CD14-positive monocyte (primary cell): ENCODE data around the gene FGD3. TPM values are rescaled to one million over a fixed set of nuclear protein-coding genes. Genes with fewer than 3 reads are reported as not detected.

Experiments used
- DNase-seq, 3 donors: peaks; one replicate each; pipeline ENCODE4 v3.0.0-alpha.2; 2011 to 2022
- H2AFZ ChIP-seq: 2 replicates; pipeline ENCODE4 v1.6.0; 2012; ENCODE audit warnings: mild to moderate bottlenecking, low read depth, low read length, inconsistent platforms; ENCODE audit not compliant: insufficient read depth, poor library complexity, severe bottlenecking
- H3K27ac ChIP-seq, 2 donors: 1 replicate in 1 of 2; 2 replicates in 1 of 2; pipeline ENCODE4 v1.5.1; 2012 to 2013; ENCODE audit warnings: low read length in 2 of 2, control low read depth in 1 of 2, inconsistent platforms in 1 of 2, low read depth in 1 of 2, mild to moderate bottlenecking in 1 of 2
- H3K27me3 ChIP-seq, 2 donors: one replicate each; pipeline versions ENCODE4 v1.6.0 to v1.6.1; 2011 to 2013; ENCODE audit warnings: low read length in 2 of 2; ENCODE audit not compliant: control insufficient read depth in 2 of 2, insufficient read depth in 2 of 2
- H3K36me3 ChIP-seq, 2 donors: replicated peaks in 1 of 2; 1 replicate in 1 of 2; 2 replicates in 1 of 2; pipeline versions ENCODE4 v1.5.1 to v1.6.1; 2012 to 2013; ENCODE audit warnings: low read length in 2 of 2, control low read depth in 1 of 2, inconsistent platforms in 1 of 2, mild to moderate bottlenecking in 1 of 2; ENCODE audit not compliant: insufficient read depth in 2 of 2, control insufficient read depth in 1 of 2
- H3K4me1 ChIP-seq, 2 donors: 1 replicate in 1 of 2; 2 replicates in 1 of 2; pipeline versions ENCODE4 v1.5.1 to v1.6.1; 2012 to 2013; ENCODE audit warnings: low read length in 2 of 2, control low read depth in 1 of 2, inconsistent platforms in 1 of 2, mild to moderate bottlenecking in 1 of 2, moderate library complexity in 1 of 2; ENCODE audit not compliant: insufficient read depth in 2 of 2, control insufficient read depth in 1 of 2
- H3K4me2 ChIP-seq: replicated peaks from 2 replicates; pipeline ENCODE3; 2012; ENCODE audit warnings: low read length, moderate library complexity, mild to moderate bottlenecking; ENCODE audit not compliant: poor library complexity, severe bottlenecking; ENCODE audit errors: extremely low read depth
- H3K4me3 ChIP-seq, 3 experiments: fragments of 200-600 bp in 1 of 3; sonication (generic) in 1 of 3; replicated peaks in 1 of 3; 1 replicate in 2 of 3; 2 replicates in 1 of 3; pipeline ENCODE4 v1.5.1; 2011 to 2013; ENCODE audit warnings: low read length in 3 of 3, mild to moderate bottlenecking in 3 of 3, control low read depth in 2 of 3, low read depth in 2 of 3, inconsistent platforms in 1 of 3, moderate library complexity in 1 of 3
- H3K79me2 ChIP-seq: 2 replicates; pipeline ENCODE4 v1.6.0; 2012; ENCODE audit warnings: mild to moderate bottlenecking, control low read depth, inconsistent platforms, low read length, moderate library complexity; ENCODE audit not compliant: insufficient read depth
- H3K9ac ChIP-seq: 2 replicates; pipeline ENCODE4 v1.6.0; 2017; ENCODE audit warnings: low read length, mild to moderate bottlenecking; ENCODE audit not compliant: insufficient read depth, poor library complexity, severe bottlenecking
- H3K9me3 ChIP-seq, 2 donors: replicated peaks in 1 of 2; 1 replicate in 1 of 2; 2 replicates in 1 of 2; pipeline versions ENCODE4 v1.5.1 to v1.6.1; 2012 to 2013; ENCODE audit warnings: low read length in 2 of 2, control low read depth in 1 of 2; ENCODE audit not compliant: control insufficient read depth in 1 of 2, insufficient read depth in 1 of 2
- H4K20me1 ChIP-seq: 2 replicates; pipeline ENCODE4 v1.6.0; 2012; ENCODE audit warnings: mild to moderate bottlenecking, low read length, control low read depth, moderate library complexity; ENCODE audit not compliant: insufficient read depth
- H3K27ac Mint-ChIP-seq, 7 donors: one replicate each; pipeline ENCODE4 v1.8.0; 2020; ENCODE audit warnings: mild to moderate bottlenecking in 7 of 7, mixed read lengths in 7 of 7, moderate library complexity in 6 of 7, inconsistent platforms in 2 of 7
- H3K27me3 Mint-ChIP-seq, 3 donors: one replicate each; pipeline ENCODE4 v1.8.0; 2021 to 2022; ENCODE audit warnings: low read depth in 3 of 3, mild to moderate bottlenecking in 3 of 3, mixed read lengths in 3 of 3, moderate library complexity in 3 of 3, inconsistent platforms in 1 of 3
- H3K36me3 Mint-ChIP-seq, 2 donors: one replicate each; pipeline ENCODE4 v1.8.0; 2020; ENCODE audit warnings: mixed read lengths in 2 of 2, inconsistent platforms in 1 of 2, mild to moderate bottlenecking in 1 of 2
- H3K4me1 Mint-ChIP-seq: one replicate; pipeline ENCODE4 v1.8.0; 2020; ENCODE audit warnings: mild to moderate bottlenecking, mixed read lengths
- H3K4me3 Mint-ChIP-seq, 2 donors: one replicate each; pipeline ENCODE4 v1.8.0; 2020; ENCODE audit warnings: mild to moderate bottlenecking in 2 of 2, mixed read lengths in 2 of 2, moderate library complexity in 1 of 2
- H3K9me3 Mint-ChIP-seq, 7 donors: one replicate each; pipeline ENCODE4 v1.8.0; 2020 to 2022; ENCODE audit warnings: mixed read lengths in 7 of 7, mild to moderate bottlenecking in 6 of 7, moderate library complexity in 6 of 7, inconsistent platforms in 2 of 7
- CTCF ChIP-seq: fragments of 200-600 bp; IDR thresholded peaks from one replicate; pipeline ENCODE4 v1.8.0; 2022; ENCODE audit warnings: antibody characterized with exemption, mild to moderate bottlenecking
- WGBS: methylation state at CpG from one replicate; pipeline ENCODE4 v1.1.5; 2013; ENCODE audit warnings: missing lambda C conversion rate; ENCODE audit not compliant: insufficient coverage; 5-methylcytosine and 5-hydroxymethylcytosine counted together
- intact Hi-C, 2 donors: fragments of 100-400 bp; cut with micrococcal nuclease; formaldehyde crosslinking; loops; one replicate each; pipeline versions ENCODE4 v1.15.0 to v1.15.1; 2023
- polyA plus RNA-seq, 3 donors: library from polyadenylated mRNA; depleted of rRNA in 1 of 3; unstranded in 2 of 3; stranded (reverse) in 1 of 3; fragments of 300-500 nt in 2 of 3; fragments of >200 nt in 1 of 3; fragmentation: Illumina TruSeq in 2 of 3; gene quantifications; 1 replicate in 2 of 3; 2 replicates in 1 of 3; pipeline ENCODE4 v1.2.3, GENCODE V29; 2012 to 2021

Gene FGD3
- polyA plus RNA-seq, 3 donors = 32.4 to 120 (median 56.2) TPM

- intact Hi-C loops = loop anchor here in 1 of 2 donors (10.0 kb wide), 1 partner anchor 1459 kb away; no protein-coding TSS in a partner anchor
- Mint-ChIP-seq H3K4me3 (no peak overlapping the region), H3K9me3 (no peaks in the 10 kb centered on the region), H3K27me3 (no peaks in the 10 kb centered on the region), H3K36me3 (peaks cover 78 to 98% of the 10 kb centered on the region in 2 donors), H3K4me1 (peaks cover 8% of the 10 kb centered on the region), H3K27ac (peak overlapping the region in 2 of 7 donors; percentile 50 to 80)
- H2AFZ ChIP-seq = no peak overlapping the region
- H3K4me2 ChIP-seq = no peak overlapping the region
- no peak for TF ChIP-seq CTCF
- peaks cover 80 to 98% of the 10 kb centered on the region in 2 donors for H3K36me3 ChIP-seq
- 97% methylated on average over 12 of the region's 12 CpGs for WGBS
- H3K4me3 ChIP-seq = no peak overlapping the region
- no peak overlapping the region for H3K9ac ChIP-seq
- H3K27me3 ChIP-seq = no peaks in the 10 kb centered on the region
- no peak for DNase-seq
- H4K20me1 ChIP-seq = peaks cover 98% of the 10 kb centered on the region
- H3K4me1 ChIP-seq = no peaks in the 10 kb centered on the region
- no peaks in the 10 kb centered on the region for H3K9me3 ChIP-seq
- H3K79me2 ChIP-seq = peaks cover 79% of the 10 kb centered on the region
- peak overlapping the region in 1 of 2 donors; percentile 1 for H3K27ac ChIP-seq
Observed at GRCh38 chr9:93005876-93006275, 58.6 kb downstream of the FGD3 start.

- Histone ChIP-seq H3K4me3 (no peak overlapping the region), H2AFZ (no peak overlapping the region), H3K79me2 (peaks cover 62% of the 10 kb centered on the region), H3K9me3 (no peaks in the 10 kb centered on the region), H3K27ac (no peak overlapping the region), H3K4me1 (no peaks in the 10 kb centered on the region), H3K36me3 (peaks cover 79 to 96% of the 10 kb centered on the region in 2 donors), H3K27me3 (no peaks in the 10 kb centered on the region), H3K4me2 (no peak overlapping the region), H3K9ac (no peak overlapping the region), H4K20me1 (peaks cover 96% of the 10 kb centered on the region)
- H3K36me3 Mint-ChIP-seq = peaks cover 71 to 98% of the 10 kb centered on the region in 2 donors
- H3K9me3 Mint-ChIP-seq = no peaks in the 10 kb centered on the region
- H3K4me3 Mint-ChIP-seq = no peak overlapping the region
- WGBS = 97% methylated on average over 7 of the region's 12 CpGs
- no peak for TF ChIP-seq CTCF
- DNase-seq = no peak
- intact Hi-C loops = loop anchor here in 1 of 2 donors (10.0 kb wide), 1 partner anchor 1457 kb away; no protein-coding TSS in a partner anchor
- no peak overlapping the region for H3K27ac Mint-ChIP-seq
- peaks cover 0 to 1% (median 0%) of the 10 kb centered on the region in 3 donors for H3K27me3 Mint-ChIP-seq
- H3K4me1 Mint-ChIP-seq = peaks cover 3% of the 10 kb centered on the region
Observed at GRCh38 chr9:93007529-93008058, 60.3 kb downstream of the FGD3 start.
